NOMO-1 treated with dmso at 0.1 percent for 144 hours (cell line): ENCODE measurements around the gene ACTL6B.

Experiments
- DNase-seq: peaks from one replicate; lab custom pipeline; 2025; ENCODE audit not compliant: unreplicated experiment; lab: John Stamatoyannopoulos, UW

ACTL6B gene

DNA sequence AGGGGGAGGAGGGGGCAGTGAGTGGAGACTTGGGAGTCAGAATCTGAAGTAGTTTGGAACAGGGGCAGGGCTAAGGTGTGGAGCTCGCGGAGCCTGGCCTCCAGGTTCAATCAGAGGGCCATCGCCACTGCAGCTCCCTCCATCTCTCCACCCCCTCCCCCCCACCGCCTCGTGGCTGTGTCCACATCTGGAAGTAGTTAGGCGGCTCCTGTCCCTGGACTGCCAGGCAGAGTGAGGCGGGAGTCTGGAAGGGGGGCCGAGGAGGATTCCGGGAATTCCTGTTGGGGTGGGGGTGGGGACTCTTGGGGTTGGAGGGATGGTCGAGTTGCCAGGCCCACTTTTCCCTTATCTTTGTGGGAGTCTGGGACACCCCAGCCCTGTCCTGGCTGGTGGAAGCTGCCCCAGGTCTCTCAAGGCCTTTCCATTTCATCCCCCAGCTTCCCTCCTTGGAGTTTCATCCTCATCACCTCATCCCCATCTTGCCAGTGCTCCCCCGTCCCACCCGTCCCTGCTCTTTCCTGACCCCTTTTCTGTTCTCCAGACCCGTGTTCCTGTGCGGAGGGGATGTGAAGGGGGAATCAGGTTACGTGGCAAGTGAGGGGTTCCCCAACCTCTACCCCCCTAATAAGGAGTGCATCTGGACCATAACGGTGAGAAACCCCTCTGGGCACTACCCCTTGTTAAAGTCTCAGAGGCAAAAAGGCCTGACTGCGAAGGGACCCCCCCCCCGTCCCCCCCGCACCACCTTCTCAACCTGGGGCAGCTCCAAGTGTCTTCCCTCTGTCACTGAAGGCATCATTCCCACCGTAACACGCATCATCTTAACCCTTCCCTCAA, 53.1 kb downstream of the ACTL6B start:
- DNase-seq, result no peak

DNA sequence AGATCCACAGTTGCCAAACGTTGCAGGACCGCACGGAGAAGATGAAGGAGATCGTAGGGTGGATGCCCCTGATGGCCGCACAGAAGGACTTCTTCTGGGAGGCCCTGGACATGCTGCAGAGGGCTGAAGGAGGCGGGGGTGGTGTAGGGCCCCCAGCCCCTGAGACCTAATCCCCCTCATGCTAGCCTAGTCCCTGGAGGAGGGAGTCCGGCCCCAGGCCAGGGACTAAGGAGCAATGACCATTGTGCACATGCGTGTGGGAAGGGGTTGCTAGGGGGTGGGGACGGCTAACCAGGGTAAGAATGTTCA, 55.6 kb downstream of the ACTL6B start:
- no peak for DNase-seq

DNA sequence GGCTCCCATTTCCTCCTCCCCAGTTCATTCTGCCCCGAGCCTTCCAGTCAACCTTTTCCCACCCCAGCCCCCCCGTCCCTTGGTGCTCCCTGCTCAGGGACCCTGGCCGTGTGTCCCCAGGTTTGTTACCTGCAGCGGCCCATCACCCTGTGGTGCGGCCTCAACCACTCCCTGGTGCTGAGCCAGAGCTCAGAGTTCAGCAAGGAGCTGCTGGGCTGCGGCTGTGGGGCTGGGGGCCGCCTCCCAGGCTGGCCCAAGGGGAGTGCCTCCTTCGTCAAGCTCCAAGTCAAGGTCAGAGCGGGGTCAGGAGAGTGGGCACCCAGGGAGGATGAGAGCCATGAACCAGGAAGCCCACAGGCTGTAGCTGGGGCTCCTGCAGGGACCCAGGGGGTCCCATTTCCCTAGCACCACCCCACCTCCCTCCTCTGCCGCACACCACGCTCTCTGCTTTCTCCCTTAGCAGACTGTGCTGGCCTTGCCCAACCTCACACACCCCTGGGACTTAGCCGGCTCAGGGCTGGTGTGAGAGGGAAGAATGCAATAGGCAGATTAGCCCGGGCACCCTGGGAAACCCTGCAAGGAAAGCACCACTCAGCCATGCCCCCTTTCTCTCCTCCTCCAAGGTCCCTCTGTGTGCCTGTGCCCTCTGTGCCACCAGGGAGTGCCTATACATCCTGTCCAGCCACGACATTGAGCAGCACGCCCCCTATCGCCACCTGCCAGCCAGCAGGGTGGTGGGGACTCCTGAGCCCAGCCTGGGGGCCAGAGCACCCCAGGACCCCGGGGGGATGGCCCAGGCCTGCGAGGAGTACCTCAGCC, 56.1 kb downstream of the ACTL6B start:
- no peak for DNase-seq

DNA sequence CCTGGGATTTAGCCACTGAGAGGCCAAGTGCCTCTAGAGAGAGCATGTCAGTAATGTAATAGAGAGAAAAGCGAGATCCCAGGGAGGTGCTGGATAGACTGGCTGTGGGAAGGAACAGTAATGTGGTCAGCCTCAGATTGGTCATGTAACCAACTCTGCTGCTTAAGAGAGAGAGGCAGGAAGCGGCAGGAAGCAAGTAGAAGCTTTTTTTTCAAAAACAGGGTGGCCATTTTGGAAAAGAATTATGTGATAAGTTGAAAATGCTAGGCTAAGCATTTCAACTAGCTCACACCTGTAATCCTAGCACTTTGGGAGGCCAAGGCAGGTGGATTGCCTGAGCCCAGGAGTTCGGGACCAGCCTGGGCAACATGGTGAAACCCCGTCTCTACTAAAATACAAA, 57.8 kb downstream of the ACTL6B start:
- no peak for DNase-seq

DNA sequence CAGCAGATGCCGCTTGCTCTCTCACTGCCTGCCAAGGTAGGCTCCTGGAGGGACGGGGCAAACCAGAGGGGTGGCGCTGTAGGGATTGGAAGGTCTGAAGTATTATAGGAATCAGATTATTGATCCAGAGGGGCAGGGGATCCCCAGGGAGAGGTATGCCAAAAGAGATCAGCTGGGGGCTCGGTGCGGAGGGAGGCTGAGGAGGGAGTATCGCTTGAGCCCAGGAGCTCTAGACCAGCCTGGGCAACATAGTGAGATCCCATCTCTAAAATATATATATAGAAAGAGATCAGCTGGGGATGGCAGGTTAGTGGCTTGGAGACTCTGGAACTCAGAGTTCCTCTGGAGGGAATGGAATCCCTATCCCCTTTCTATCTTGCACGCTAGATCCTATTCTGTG, 61.1 kb downstream of the ACTL6B start:
- DNase-seq, result no peak
